ENCODE measurements around the gene MLPH. TPM values are rescaled to one million over a fixed set of nuclear protein-coding genes. Genes with fewer than 3 reads are reported as not detected.

MLPH gene
- polyA plus RNA-seq, 1 of the 3 experiments (the other 2 are of a cell fraction) = 93.6 TPM

DNA sequence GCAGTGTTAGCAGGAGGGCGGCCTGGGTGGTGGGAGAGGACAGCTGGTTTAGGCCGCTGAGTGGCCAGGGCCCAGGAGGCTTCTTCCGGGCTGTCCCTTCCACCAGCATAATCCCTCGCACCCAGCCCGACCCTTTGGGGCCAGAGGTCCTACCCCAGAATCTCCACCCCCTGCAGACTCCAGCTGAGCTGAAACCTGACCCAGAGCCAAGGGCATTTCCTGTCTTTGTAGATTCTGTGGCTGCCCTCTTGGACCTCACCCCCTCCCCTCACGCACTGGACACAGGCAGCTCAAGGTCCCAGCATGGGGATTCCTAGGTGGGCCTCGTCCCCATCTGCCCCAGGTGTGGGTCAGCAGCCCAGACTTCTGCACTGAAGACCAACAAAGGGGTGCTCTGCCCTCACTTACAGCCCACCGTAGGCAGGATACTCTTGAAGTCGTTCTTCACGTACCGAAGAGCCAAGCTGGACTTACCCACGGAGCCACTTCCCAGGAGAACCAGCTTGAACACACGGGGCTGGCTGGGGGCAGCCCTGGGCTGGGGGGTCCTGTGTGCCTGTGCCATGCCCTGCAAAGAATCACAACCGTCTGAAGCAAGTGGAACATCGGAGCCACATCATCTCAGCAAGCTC lies 98.7 kb downstream of the MLPH start:
- ChIA-PET POLR2A (no interaction called here), CTCF (interaction anchor here (0.7 to 8.6 kb wide), 7 partner anchors 14 to 500 kb away, joined by 3 to 81 read pairs (median 31); partner anchors contain the start of gene COPS8)
- no peak overlapping the region for H3K27ac ChIP-seq (ENCODE audit: low read depth in 2 of 2, low read length in 1 of 2)
- H3K27me3 ChIP-seq (ENCODE audit: insufficient read depth) = no peaks in the 10 kb centered on the region
- no peak overlapping the region for H2AFZ ChIP-seq (ENCODE audit: low read depth)
- TF ChIP-seq RFX5 (IDR thresholded peaks at IDR 0.05; ENCODE audit: low read length) = no peak
- no peak for TF ChIP-seq CHD2 (IDR thresholded peaks at IDR 0.05; ENCODE audit: low read length, partially characterized antibody)
- TF ChIP-seq TAF1 (IDR thresholded peaks at IDR 0.05; ENCODE audit: borderline replicate concordance, low read depth, low read length) = no peak
- no peak for TF ChIP-seq MXI1 (IDR thresholded peaks at IDR 0.05; ENCODE audit: low read depth, low read length)
- no peak for TF ChIP-seq GABPA (IDR thresholded peaks at IDR 0.05; ENCODE audit: low read depth)
- TF ChIP-seq FOXJ3 (CRISPR knock-in tag; IDR thresholded peaks at IDR 0.05) = no peak
- TF ChIP-seq, protein P1, sequence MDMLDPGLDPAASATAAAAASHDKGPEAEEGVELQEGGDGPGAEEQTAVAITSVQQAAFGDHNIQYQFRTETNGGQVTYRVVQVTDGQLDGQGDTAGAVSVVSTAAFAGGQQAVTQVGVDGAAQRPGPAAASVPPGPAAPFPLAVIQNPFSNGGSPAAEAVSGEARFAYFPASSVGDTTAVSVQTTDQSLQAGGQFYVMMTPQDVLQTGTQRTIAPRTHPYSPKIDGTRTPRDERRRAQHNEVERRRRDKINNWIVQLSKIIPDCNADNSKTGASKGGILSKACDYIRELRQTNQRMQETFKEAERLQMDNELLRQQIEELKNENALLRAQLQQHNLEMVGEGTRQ (IDR thresholded peaks at IDR 0.05; ENCODE audit: borderline replicate concordance, low read depth, low read length) = no peak
- no peak for TF ChIP-seq EP300 (IDR thresholded peaks at IDR 0.05; ENCODE audit: borderline replicate concordance in 1 of 2, low read depth in 1 of 2, low read length in 1 of 2)
- TF ChIP-seq ELF1 (IDR thresholded peaks at IDR 0.05) = no peak
- TF ChIP-seq FOSL2 (IDR thresholded peaks at IDR 0.05; ENCODE audit: borderline replicate concordance, low read depth) = no peak
- TF ChIP-seq RCOR1 (IDR thresholded peaks at IDR 0.05; ENCODE audit: low read length) = no peak
- TF ChIP-seq, protein P2, sequence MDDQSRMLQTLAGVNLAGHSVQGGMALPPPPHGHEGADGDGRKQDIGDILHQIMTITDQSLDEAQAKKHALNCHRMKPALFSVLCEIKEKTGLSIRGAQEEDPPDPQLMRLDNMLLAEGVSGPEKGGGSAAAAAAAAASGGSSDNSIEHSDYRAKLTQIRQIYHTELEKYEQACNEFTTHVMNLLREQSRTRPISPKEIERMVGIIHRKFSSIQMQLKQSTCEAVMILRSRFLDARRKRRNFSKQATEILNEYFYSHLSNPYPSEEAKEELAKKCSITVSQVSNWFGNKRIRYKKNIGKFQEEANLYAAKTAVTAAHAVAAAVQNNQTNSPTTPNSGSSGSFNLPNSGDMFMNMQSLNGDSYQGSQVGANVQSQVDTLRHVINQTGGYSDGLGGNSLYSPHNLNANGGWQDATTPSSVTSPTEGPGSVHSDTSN (IDR thresholded peaks at IDR 0.05) = no peak
- TF ChIP-seq RXRA (IDR thresholded peaks at IDR 0.05; ENCODE audit: borderline replicate concordance, low read depth) = no peak
- no peak for TF ChIP-seq POLR2AphosphoS5 (IDR thresholded peaks at IDR 0.05; ENCODE audit: low read depth, low read length)
- TF ChIP-seq, protein P3, sequence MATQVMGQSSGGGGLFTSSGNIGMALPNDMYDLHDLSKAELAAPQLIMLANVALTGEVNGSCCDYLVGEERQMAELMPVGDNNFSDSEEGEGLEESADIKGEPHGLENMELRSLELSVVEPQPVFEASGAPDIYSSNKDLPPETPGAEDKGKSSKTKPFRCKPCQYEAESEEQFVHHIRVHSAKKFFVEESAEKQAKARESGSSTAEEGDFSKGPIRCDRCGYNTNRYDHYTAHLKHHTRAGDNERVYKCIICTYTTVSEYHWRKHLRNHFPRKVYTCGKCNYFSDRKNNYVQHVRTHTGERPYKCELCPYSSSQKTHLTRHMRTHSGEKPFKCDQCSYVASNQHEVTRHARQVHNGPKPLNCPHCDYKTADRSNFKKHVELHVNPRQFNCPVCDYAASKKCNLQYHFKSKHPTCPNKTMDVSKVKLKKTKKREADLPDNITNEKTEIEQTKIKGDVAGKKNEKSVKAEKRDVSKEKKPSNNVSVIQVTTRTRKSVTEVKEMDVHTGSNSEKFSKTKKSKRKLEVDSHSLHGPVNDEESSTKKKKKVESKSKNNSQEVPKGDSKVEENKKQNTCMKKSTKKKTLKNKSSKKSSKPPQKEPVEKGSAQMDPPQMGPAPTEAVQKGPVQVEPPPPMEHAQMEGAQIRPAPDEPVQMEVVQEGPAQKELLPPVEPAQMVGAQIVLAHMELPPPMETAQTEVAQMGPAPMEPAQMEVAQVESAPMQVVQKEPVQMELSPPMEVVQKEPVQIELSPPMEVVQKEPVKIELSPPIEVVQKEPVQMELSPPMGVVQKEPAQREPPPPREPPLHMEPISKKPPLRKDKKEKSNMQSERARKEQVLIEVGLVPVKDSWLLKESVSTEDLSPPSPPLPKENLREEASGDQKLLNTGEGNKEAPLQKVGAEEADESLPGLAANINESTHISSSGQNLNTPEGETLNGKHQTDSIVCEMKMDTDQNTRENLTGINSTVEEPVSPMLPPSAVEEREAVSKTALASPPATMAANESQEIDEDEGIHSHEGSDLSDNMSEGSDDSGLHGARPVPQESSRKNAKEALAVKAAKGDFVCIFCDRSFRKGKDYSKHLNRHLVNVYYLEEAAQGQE (IDR thresholded peaks at IDR 0.05; ENCODE audit: low read depth, low read length) = no peak
- TF ChIP-seq FOXM1 (IDR thresholded peaks at IDR 0.05; ENCODE audit: low read depth) = no peak
- no peak for TF ChIP-seq EZH2phosphoT487 (IDR thresholded peaks at IDR 0.05; ENCODE audit: borderline replicate concordance, low read depth)
- TF ChIP-seq TEAD4 (IDR thresholded peaks at IDR 0.05; ENCODE audit: borderline replicate concordance, insufficient read depth) = no peak
- no peak for TF ChIP-seq NFIC (IDR thresholded peaks at IDR 0.05; ENCODE audit: borderline replicate concordance)
- H3K9me2 ChIP-seq = no peaks in the 10 kb centered on the region
- peaks cover 2% of the 10 kb centered on the region for H3F3A ChIP-seq (replicated peaks; ENCODE audit: insufficient read depth)
- H3K9me3 ChIP-seq = no peaks in the 10 kb centered on the region
- no peaks in the 10 kb centered on the region for H3K36me3 ChIP-seq (replicated peaks in 1 of 2; ENCODE audit: control insufficient read depth in 1 of 2, insufficient read depth in 2 of 2, low read length in 1 of 2)
- WGBS (ENCODE audit: low lambda C conversion rate) = 88% methylated on average over 10 of the region's 15 CpGs
- H3K4me2 ChIP-seq = no peak overlapping the region
- peaks cover 7 to 21% of the 10 kb centered on the region in 2 experiments; a peak in 1 of 4 replicates for H3K4me1 ChIP-seq (ENCODE audit: control insufficient read depth in 1 of 2, insufficient read depth in 2 of 2, low read depth in 1 of 2, low read length in 1 of 2)
- no peaks in the 10 kb centered on the region for H4K20me1 ChIP-seq (ENCODE audit: insufficient read depth)
- DNase-seq = no peak
- no peaks in the 10 kb centered on the region for H3K79me2 ChIP-seq (ENCODE audit: insufficient read depth)
- H3K9ac ChIP-seq = no peak overlapping the region
- H3K4me3 ChIP-seq (ENCODE audit: low read depth in 2 of 2, low read length in 1 of 2) = no peak overlapping the region
